GM12891 (cell line): ENCODE data around the gene NUDT2. TPM values are rescaled to one million over a fixed set of nuclear protein-coding genes. Genes with fewer than 3 reads are reported as not detected.
"Not testable (repeated sequence)": the region's sequence is repeated elsewhere in the genome, so short reads cannot be mapped to it uniquely, and the experiment has no call there.

Source experiments
- DNase-seq: peaks from one replicate; pipeline ENCODE4 v3.0.0; 2011; ENCODE audit warnings: low spot score; ENCODE audit not compliant: insufficient read length
- FAIRE-seq: peaks from 2 replicates; lab custom pipeline; 2011; peaks lifted over from hg19 to GRCh38; lab: Jason Lieb, UNC
- PAX5 ChIP-seq: IDR thresholded peaks from 2 replicates; pipeline ENCODE4 v1.6.1; 2011; ENCODE audit warnings: low read length, moderate library complexity, mild to moderate bottlenecking; ENCODE audit not compliant: insufficient read depth, severe bottlenecking
- POLR2A ChIP-seq: IDR thresholded peaks from 2 replicates; pipeline ENCODE4 v1.6.1; 2011; ENCODE audit warnings: low read depth, low read length, control low read depth
- POLR2AphosphoS5 ChIP-seq: IDR thresholded peaks from 2 replicates; pipeline ENCODE4 v1.6.1; 2011; ENCODE audit warnings: low read depth, low read length, control low read depth
- POU2F2 ChIP-seq: IDR thresholded peaks from 2 replicates; pipeline ENCODE4 v1.6.1; 2011; ENCODE audit warnings: low read depth, mild to moderate bottlenecking, control low read depth, low read length, moderate library complexity
- SPI1 ChIP-seq: IDR thresholded peaks from 2 replicates; pipeline ENCODE4 v1.6.1; 2011; ENCODE audit warnings: low read depth, low read length, control low read depth
- TAF1 ChIP-seq: IDR thresholded peaks from 2 replicates; pipeline ENCODE4 v1.6.1; 2011; ENCODE audit warnings: low read depth, low read length, control low read depth
- polyA plus RNA-seq: library from polyadenylated mRNA; unstranded; fragments of >200 nt; gene quantifications from one replicate; pipeline ENCODE4 v1.2.1, GENCODE V29; 2012; ENCODE audit warnings: low read depth, missing spikeins, inconsistent platforms; ENCODE audit not compliant: missing spikeins

The NUDT2 gene
- 27.3 TPM for polyA plus RNA-seq

- peak; percentile 85 for DNase-seq
- TF ChIP-seq POLR2A (peak; percentile 90; the same call in 1 of the 2 replicates), POU2F2 (peak; percentile 65), POLR2AphosphoS5 (peak; percentile 87), SPI1 (no peak), TAF1 (peak; percentile 92), PAX5 (peak; percentile 34)
- peak; percentile 99 for FAIRE-seq
These were observed at the start of gene NUDT2, which contains the start of gene KIF24 for GRCh38 chr9:34328987-34329832. NUDT2 (plus strand) TSS chr9:34329569; CDS start chr9:34339040, 9,471 bp downstream. KIF24 (minus strand) TSS chr9:34329268; CDS start chr9:34311346, 17,922 bp downstream.

- no peak for FAIRE-seq
- no peak for TF ChIP-seq PAX5
- no peak for DNase-seq
These were observed 47.3 kb upstream of the NUDT2 start for GRCh38 chr9:34282096-34282495.

GRCh38 chr9:34289159-34289558, 40.2 kb upstream of the NUDT2 start:
- TF ChIP-seq POLR2A (no peak), POU2F2 (no peak), PAX5 (no peak), POLR2AphosphoS5 (no peak)
- DNase-seq (no peak), FAIRE-seq (no peak)

- DNase-seq (no peak), FAIRE-seq (no peak)
- TF ChIP-seq TAF1 (no peak), POU2F2 (no peak), PAX5 (no peak), POLR2AphosphoS5 (no peak), POLR2A (no peak), SPI1 (no peak)
These were observed 38.3 kb upstream of the NUDT2 start for GRCh38 chr9:34291023-34291422.

- FAIRE-seq (no peak), DNase-seq (no peak)
- TF ChIP-seq POU2F2 (no peak), POLR2A (no peak), TAF1 (no peak), POLR2AphosphoS5 (no peak), SPI1 (no peak), PAX5 (no peak)
These were observed 37.9 kb upstream of the NUDT2 start for GRCh38 chr9:34291423-34291822.

- no peak for FAIRE-seq
- no peak for DNase-seq
- TF ChIP-seq POU2F2 (no peak), POLR2AphosphoS5 (no peak), SPI1 (no peak), PAX5 (no peak), TAF1 (no peak), POLR2A (no peak)
These were observed 36.8 kb upstream of the NUDT2 start for GRCh38 chr9:34292552-34292951.

GRCh38 chr9:34301064-34301463, 28.3 kb upstream of the NUDT2 start:
- DNase-seq = not testable (repeated sequence)

GRCh38 chr9:34308316-34308715, 21.1 kb upstream of the NUDT2 start:
- DNase-seq, FAIRE-seq: not testable (repeated sequence)

More at GRCh38 chr9:34301064-34301463, 28.3 kb upstream of the NUDT2 start:
- not testable (repeated sequence) for FAIRE-seq

GRCh38 chr9:34310215-34310614, 19.2 kb upstream of the NUDT2 start:
- TF ChIP-seq TAF1 = no peak
- TF ChIP-seq SPI1 = no peak
- no peak for TF ChIP-seq POU2F2
- no peak for TF ChIP-seq POLR2AphosphoS5
- TF ChIP-seq PAX5 = no peak
- TF ChIP-seq POLR2A = no peak

GRCh38 chr9:34311499-34312185, 17.7 kb upstream of the NUDT2 start:
- TF ChIP-seq POLR2A (no peak), POU2F2 (no peak), TAF1 (no peak), POLR2AphosphoS5 (no peak), SPI1 (no peak), PAX5 (no peak)
- FAIRE-seq = no peak
- DNase-seq = no peak

More at GRCh38 chr9:34310215-34310614, 19.2 kb upstream of the NUDT2 start:
- DNase-seq (no peak), FAIRE-seq (no peak)
